SK-N-SH (cell line): ENCODE data around the gene PPP1R16B. TPM values are rescaled to one million over a fixed set of nuclear protein-coding genes. Genes with fewer than 3 reads are reported as not detected.

Experiments
- CTCF ChIA-PET: fragments of 300-600, 350-600 bp; formaldehyde crosslinking; extraction: SDS; loops from one replicate; lab custom pipeline; 2021; lab: Yijun Ruan, JAX
- POLR2A ChIA-PET: fragments of 350-600 bp; sonication (Branson Sonifier 250); formaldehyde crosslinking; extraction: SDS; loops from one replicate; lab custom pipeline; 2020; ENCODE audit warnings: antibody characterized with exemption, inconsistent platforms; lab: Yijun Ruan, JAX
- DNase-seq: peaks from one replicate; pipeline ENCODE4 v3.0.0; 2012
- H2AFZ ChIP-seq: fragments of 200-600 bp; sonication (generic); 2 replicates; pipeline ENCODE4 v1.8.1; 2016; ENCODE audit warnings: antibody characterized with exemption, mild to moderate bottlenecking, low read depth
- H3F3A ChIP-seq: fragments of 200-600 bp; sonication (generic); replicated peaks from 2 replicates; pipeline ENCODE3; 2016; ENCODE audit warnings: antibody characterized with exemption, mild to moderate bottlenecking; ENCODE audit not compliant: insufficient read depth
- H3K27ac ChIP-seq, 2 experiments: fragments of 200-500 bp in 1 of 2; fragments of 200-600 bp in 1 of 2; sonication (Bioruptor generic) in 1 of 2; sonication (generic), shearing (Covaris generic) in 1 of 2; 2 replicates each; pipeline versions ENCODE4 v1.5.1 to v1.6.1; 2014 to 2016; ENCODE audit warnings: low read depth in 2 of 2, inconsistent platforms in 1 of 2, low read length in 1 of 2, mild to moderate bottlenecking in 1 of 2, mixed read lengths in 1 of 2
- H3K27me3 ChIP-seq: fragments of 200-600 bp; sonication (generic), shearing (Covaris generic); 2 replicates; pipeline ENCODE4 v1.6.1; 2016; ENCODE audit warnings: mixed run types; ENCODE audit not compliant: insufficient read depth
- H3K36me3 ChIP-seq, 2 experiments: fragments of 200-500 bp in 1 of 2; fragments of 200-600 bp in 1 of 2; sonication (Bioruptor generic) in 1 of 2; sonication (generic) in 1 of 2; replicated peaks in 1 of 2; 2 replicates each; pipeline versions ENCODE3 to v1.5.1; 2014 to 2016; ENCODE audit warnings: low read length in 1 of 2, mild to moderate bottlenecking in 1 of 2; ENCODE audit not compliant: insufficient read depth in 2 of 2, control insufficient read depth in 1 of 2
- H3K4me1 ChIP-seq, 2 experiments: fragments of 200-500 bp in 1 of 2; fragments of 200-600 bp in 1 of 2; sonication (Bioruptor generic) in 1 of 2; sonication (generic), shearing (Covaris generic) in 1 of 2; 2 replicates each; pipeline versions ENCODE4 v1.5.1 to v1.6.1; 2014 to 2016; ENCODE audit warnings: low read depth in 1 of 2, low read length in 1 of 2, mixed run types in 1 of 2; ENCODE audit not compliant: insufficient read depth in 2 of 2, control insufficient read depth in 1 of 2
- H3K4me2 ChIP-seq: fragments of 200-600 bp; sonication (generic), shearing (Covaris generic); 2 replicates; pipeline ENCODE4 v1.6.1; 2017; ENCODE audit warnings: mixed run types
- H3K4me3 ChIP-seq, 2 experiments: fragments of 200-500 bp in 1 of 2; fragments of 200-600 bp in 1 of 2; sonication (Bioruptor generic) in 1 of 2; sonication (generic), shearing (Covaris generic) in 1 of 2; 2 replicates each; pipeline versions ENCODE4 v1.5.1 to v1.8.1; 2014 to 2016; ENCODE audit warnings: low read depth in 2 of 2, inconsistent platforms in 1 of 2, low read length in 1 of 2, mild to moderate bottlenecking in 1 of 2, mixed read lengths in 1 of 2, moderate library complexity in 1 of 2
- H3K79me2 ChIP-seq: fragments of 200-600 bp; sonication (generic); 2 replicates; pipeline ENCODE4 v1.8.1; 2017; ENCODE audit warnings: mild to moderate bottlenecking; ENCODE audit not compliant: insufficient read depth
- H3K9ac ChIP-seq: fragments of 200-600 bp; sonication (generic); 2 replicates; pipeline ENCODE4 v1.6.1; 2017; ENCODE audit warnings: mixed run types
- H3K9me2 ChIP-seq: fragments of 200-600 bp; sonication (generic); 2 replicates; pipeline ENCODE4 v1.6.1; 2017; ENCODE audit warnings: mixed run types
- H3K9me3 ChIP-seq: fragments of 200-600 bp; sonication (generic); 2 replicates; pipeline ENCODE4 v1.6.1; 2017; ENCODE audit warnings: mixed run types, mild to moderate bottlenecking, moderate library complexity
- H4K20me1 ChIP-seq: fragments of 200-600 bp; sonication (generic); 2 replicates; pipeline ENCODE4 v1.6.1; 2017; ENCODE audit warnings: mild to moderate bottlenecking, mixed run types; ENCODE audit not compliant: insufficient read depth
- CTCF ChIP-seq: fragments of 200-600 bp; sonication (generic); IDR thresholded peaks from 2 replicates; pipeline ENCODE4 v1.6.1; 2017; ENCODE audit warnings: antibody characterized with exemption, mild to moderate bottlenecking, moderate library complexity
- ELF1 ChIP-seq: IDR thresholded peaks from 2 replicates; pipeline ENCODE4 v1.4.0; 2012
- FOXM1 ChIP-seq: IDR thresholded peaks from 2 replicates; pipeline ENCODE4 v1.4.0; 2012; ENCODE audit warnings: low read depth, mild to moderate bottlenecking
- IRF3 ChIP-seq: fragments of 150-350 bp; IDR thresholded peaks from 2 replicates; pipeline ENCODE4 v1.6.1; 2016; ENCODE audit warnings: mild to moderate bottlenecking, low read depth, low read length
- MAX ChIP-seq: IDR thresholded peaks from 2 replicates; pipeline ENCODE4 v1.4.0; 2012; ENCODE audit warnings: low read depth
- MXI1 ChIP-seq: IDR thresholded peaks from 2 replicates; pipeline ENCODE4 v1.6.1; 2012; ENCODE audit warnings: mild to moderate bottlenecking, low read depth, low read length, improper control_type of control experiment
- RAD21 ChIP-seq: IDR thresholded peaks from 2 replicates; pipeline ENCODE4 v1.6.1; 2012; ENCODE audit warnings: mild to moderate bottlenecking, low read length
- SMC3 ChIP-seq: IDR thresholded peaks from 2 replicates; pipeline ENCODE4 v1.6.1; 2012; ENCODE audit warnings: low read depth, low read length, improper control_type of control experiment
- WGBS: methylation state at CpG from one replicate; pipeline ENCODE4 v1.1.6; 2017; ENCODE audit warnings: low lambda C conversion rate; 5-methylcytosine and 5-hydroxymethylcytosine counted together
- polyA plus RNA-seq, 3 experiments: library from polyadenylated mRNA; depleted of rRNA; stranded (reverse); fragments of >200 nt; gene quantifications; 2 replicates each; pipeline ENCODE4 v1.2.3, GENCODE V29; 2012

Gene PPP1R16B
- polyA plus RNA-seq, 1 of the 3 experiments (the other 2 are of a cell fraction) = 0.28 TPM

GRCh38 chr20:38893565-38894090 is 88.1 kb downstream of the PPP1R16B start:
- H3K9ac ChIP-seq = no peak overlapping the region
- no peaks in the 10 kb centered on the region for H4K20me1 ChIP-seq
- no peak overlapping the region for H2AFZ ChIP-seq
- peak overlapping the region in 1 of 2 experiments; percentile 80; a peak in 2 of 4 replicates for H3K27ac ChIP-seq
- no peak overlapping the region for H3K4me2 ChIP-seq
- ChIA-PET CTCF (interaction anchor here (0.6 to 6.7 kb wide), 34 partner anchors 8 to 248 kb away, joined by 3 to 58 read pairs (median 6); partner anchors contain the start of gene PPP1R16B), POLR2A (interaction anchor here (0.7 to 4.0 kb wide), 6 partner anchors 10 to 140 kb away, joined by 3 to 23 read pairs (median 6); no protein-coding TSS in a partner anchor)
- H3K4me3 ChIP-seq = no peak overlapping the region; a peak in 2 of 4 replicates
- no peaks in the 10 kb centered on the region for H3K9me3 ChIP-seq
- no peaks in the 10 kb centered on the region for H3F3A ChIP-seq
- DNase-seq = peak; percentile 91
- peaks cover 0 to 36% of the 10 kb centered on the region in 2 experiments; a peak in 1 of 4 replicates for H3K4me1 ChIP-seq
- peaks cover 0 to 2% of the 10 kb centered on the region in 2 experiments for H3K36me3 ChIP-seq
- H3K9me2 ChIP-seq = no peaks in the 10 kb centered on the region
- 32% methylated on average over 12 of the region's 25 CpGs for WGBS
- no peaks in the 10 kb centered on the region for H3K79me2 ChIP-seq
- TF ChIP-seq MAX (no peak), SMC3 (peak; percentile 83), RAD21 (peak; percentile 88), CTCF (peak; percentile 83)
- H3K27me3 ChIP-seq = peaks cover under 1% of the 10 kb centered on the region; the same call in 1 of the 2 replicates

- Histone ChIP-seq H3F3A (no peaks in the 10 kb centered on the region), H3K9ac (no peak overlapping the region), H4K20me1 (no peaks in the 10 kb centered on the region), H3K27ac (peak overlapping the region in 1 of 2 experiments; percentile 80; a peak in 2 of 4 replicates), H3K27me3 (peaks cover 7% of the 10 kb centered on the region; the same call in 1 of the 2 replicates), H3K4me3 (no peak overlapping the region; a peak in 2 of 4 replicates), H3K79me2 (no peaks in the 10 kb centered on the region), H3K9me2 (no peaks in the 10 kb centered on the region), H2AFZ (no peak overlapping the region), H3K9me3 (no peaks in the 10 kb centered on the region), H3K4me1 (peaks cover 0 to 36% of the 10 kb centered on the region in 2 experiments; a peak in 1 of 4 replicates), H3K36me3 (peaks cover 0 to 2% of the 10 kb centered on the region in 2 experiments), H3K4me2 (no peak overlapping the region)
- TF ChIP-seq MAX (no peak), IRF3 (no peak), FOXM1 (no peak), ELF1 (no peak), SMC3 (no peak), MXI1 (peak; percentile 95), RAD21 (no peak)
- WGBS = 21% methylated on average over 30 of the region's 30 CpGs
- CTCF ChIA-PET = interaction anchor here (0.5 to 6.7 kb wide), 23 partner anchors 9 to 249 kb away, joined by 3 to 58 read pairs (median 5); partner anchors contain the start of genes FAM83D, PPP1R16B and SLC32A1
- POLR2A ChIA-PET = interaction anchor here (0.6 to 4.0 kb wide), 5 partner anchors 11 to 36 kb away, joined by 3 to 23 read pairs (median 6); no protein-coding TSS in a partner anchor
- DNase-seq = peak; percentile 86
Observed at GRCh38 chr20:38894091-38894847, 88.8 kb downstream of the PPP1R16B start.
